AG10803 (cell line): ENCODE measurements around the gene MAN1A1.

Experiments
- DNase-seq: peaks from one replicate; pipeline ENCODE4 v3.0.0; 2010; ENCODE audit warnings: low read depth
- H3K4me3 ChIP-seq: 2 replicates; pipeline ENCODE4 v1.5.1; 2011; ENCODE audit warnings: mild to moderate bottlenecking, low read length, control low read depth
- CTCF ChIP-seq: conservative IDR thresholded peaks from 2 replicates; pipeline ENCODE4 v1.5.1; 2011; ENCODE audit warnings: mild to moderate bottlenecking, low read length, control low read depth, inconsistent platforms

MAN1A1 gene

GRCh38 chr6:119307056-119307455 is 42.5 kb downstream of the MAN1A1 start:
- TF ChIP-seq CTCF: no peak
- H3K4me3 ChIP-seq: no peak overlapping the region

GRCh38 chr6:119306396-119306968 is 43.1 kb downstream of the MAN1A1 start:
- H3K4me3 ChIP-seq: no peak overlapping the region
- no peak for DNase-seq
- no peak for TF ChIP-seq CTCF

More at GRCh38 chr6:119307056-119307455, 42.5 kb downstream of the MAN1A1 start:
- no peak for DNase-seq

GRCh38 chr6:119303164-119303887 is 46.2 kb downstream of the MAN1A1 start:
- H3K4me3 ChIP-seq: no peak overlapping the region
- DNase-seq: no peak
- no peak for TF ChIP-seq CTCF

GRCh38 chr6:119301429-119301828 is 48.1 kb downstream of the MAN1A1 start:
- no peak for TF ChIP-seq CTCF
- no peak overlapping the region for H3K4me3 ChIP-seq
- DNase-seq: no peak

GRCh38 chr6:119299694-119300093 is 49.9 kb downstream of the MAN1A1 start:
- TF ChIP-seq CTCF: no peak
- no peak for DNase-seq
- no peak overlapping the region for H3K4me3 ChIP-seq

GRCh38 chr6:119297049-119297448 is 52.5 kb downstream of the MAN1A1 start:
- TF ChIP-seq CTCF: no peak
- no peak overlapping the region for H3K4me3 ChIP-seq
- DNase-seq: no peak
